GM12878 (cell line): ENCODE results near the gene ZNF280D. TPM values are rescaled to one million over a fixed set of nuclear protein-coding genes. Genes with fewer than 3 reads are reported as not detected.

Experiments used
- ATAC-seq: fragments of 200-7000 bp; cut with Tn5 transposase; 3 replicates; pipeline ENCODE4 v1.9.1; 2020; ENCODE audit warnings: mild to moderate bottlenecking, moderate library complexity
- BruUV-seq: library from RNA; stranded (reverse); fragments of 400-500 nt; replicated peaks from 2 replicates; lab custom pipeline; 2021; lab: Mats Ljungman, UMichigan
- CTCF ChIA-PET: fragments of 300-600 bp; sonication (Branson Sonifier 250); formaldehyde crosslinking; extraction: SDS; loops from one replicate; lab custom pipeline; 2021; ENCODE audit warnings: inconsistent platforms; lab: Yijun Ruan, JAX
- POLR2A ChIA-PET: fragments of 350-600 bp; formaldehyde crosslinking; extraction: SDS; loops from one replicate; lab custom pipeline; 2021; ENCODE audit warnings: inconsistent platforms; lab: Charles Lee
- RAD21 ChIA-PET: fragments of 300-600 bp; sonication (Branson Sonifier 250); formaldehyde crosslinking; loops from one replicate; lab custom pipeline; 2023; ENCODE audit warnings: antibody characterized with exemption; ENCODE audit not compliant: unreplicated experiment; lab: Charles Lee
- SMC1A ChIA-PET: fragments of 300-600 bp; sonication (Branson Sonifier 250); formaldehyde crosslinking; loops from one replicate; lab custom pipeline; 2023; ENCODE audit not compliant: unreplicated experiment, uncharacterized antibody; lab: Charles Lee
- DNase-seq: peaks from one replicate; pipeline ENCODE4 v3.0.0-alpha.2; 2011; ENCODE audit warnings: low read depth, low spot score
- FAIRE-seq: peaks from 3 replicates; lab custom pipeline; 2011; peaks lifted over from hg19 to GRCh38; lab: Jason Lieb, UNC
- H2AFZ ChIP-seq: 2 replicates; pipeline ENCODE4 v1.6.0; 2011; ENCODE audit warnings: low read depth, low read length, control low read depth; ENCODE audit not compliant: control insufficient read depth
- H3K27ac ChIP-seq: 2 replicates; pipeline ENCODE4 v1.5.1; 2011; ENCODE audit warnings: control low read depth; ENCODE audit not compliant: control insufficient read depth, insufficient read depth
- H3K27me3 ChIP-seq, 2 experiments: replicated peaks in 1 of 2; 2 replicates each; pipeline versions ENCODE4 v1.6.0 to v1.6.1; 2011; ENCODE audit warnings: low read length in 1 of 2; ENCODE audit not compliant: control insufficient read depth in 2 of 2, insufficient read depth in 2 of 2
- H3K36me3 ChIP-seq, 2 experiments: 2 replicates each; pipeline ENCODE4 v1.5.1; 2011; ENCODE audit warnings: low read length in 1 of 2; ENCODE audit not compliant: control insufficient read depth in 2 of 2, insufficient read depth in 2 of 2
- H3K4me1 ChIP-seq: 2 replicates; pipeline ENCODE4 v1.6.1; 2011; ENCODE audit warnings: mild to moderate bottlenecking, low read length, moderate library complexity, mixed read lengths; ENCODE audit not compliant: control insufficient read depth, insufficient read depth
- H3K4me2 ChIP-seq: 2 replicates; pipeline ENCODE4 v1.6.0; 2011; ENCODE audit warnings: control low read depth; ENCODE audit not compliant: control insufficient read depth, insufficient read depth
- H3K4me3 ChIP-seq: fragments of 200-600 bp; sonication (generic); 2 replicates; pipeline ENCODE4 v1.5.1; 2016
- H3K79me2 ChIP-seq: 2 replicates; pipeline ENCODE4 v1.6.0; 2011; ENCODE audit warnings: low read length; ENCODE audit not compliant: control insufficient read depth, insufficient read depth
- H3K9ac ChIP-seq: 2 replicates; pipeline ENCODE4 v1.8.0; 2011; ENCODE audit warnings: low read length, control low read depth, mixed read lengths; ENCODE audit not compliant: control insufficient read depth, insufficient read depth
- H3K9me3 ChIP-seq: replicated peaks from 3 replicates; pipeline ENCODE4 v1.5.1; 2011; ENCODE audit warnings: mild to moderate bottlenecking, low read length; ENCODE audit not compliant: control insufficient read depth, insufficient read depth
- H4K20me1 ChIP-seq: 2 replicates; pipeline ENCODE4 v1.6.0; 2011; ENCODE audit not compliant: control insufficient read depth, insufficient read depth
- ATF7 ChIP-seq: fragments of 450-650 bp; IDR thresholded peaks from 2 replicates; pipeline ENCODE4 v1.6.1; 2016; ENCODE audit warnings: low read depth, mild to moderate bottlenecking
- BCL11A ChIP-seq: IDR thresholded peaks from 2 replicates; pipeline ENCODE4 v1.6.1; 2011; ENCODE audit warnings: low read depth, low read length
- CBX5 ChIP-seq: sonication (generic); IDR thresholded peaks from 2 replicates; pipeline ENCODE4 v1.6.1; 2016; ENCODE audit warnings: low read depth, moderate library complexity, mild to moderate bottlenecking, inconsistent platforms
- CHD4 ChIP-seq: fragments of 200-600 bp; sonication (generic); IDR thresholded peaks from 2 replicates; pipeline ENCODE4 v1.6.1; 2016; ENCODE audit warnings: mild to moderate bottlenecking
- HDGF ChIP-seq: fragments of 450-650 bp; IDR thresholded peaks from 2 replicates; pipeline ENCODE4 v1.6.1; 2016; ENCODE audit warnings: antibody characterized with exemption
- IKZF2 ChIP-seq, 2 experiments: fragments of 450-650 bp; IDR thresholded peaks; 2 replicates each; pipeline ENCODE4 v1.6.1; 2017; ENCODE audit warnings: mild to moderate bottlenecking in 2 of 2, moderate library complexity in 2 of 2
- JUNB ChIP-seq: IDR thresholded peaks from 2 replicates; pipeline ENCODE4 v1.6.1; 2016; ENCODE audit warnings: antibody characterized with exemption, mild to moderate bottlenecking
- LARP7 ChIP-seq: fragments of 450-650 bp; IDR thresholded peaks from 2 replicates; pipeline ENCODE4 v1.6.1; 2017; ENCODE audit warnings: mild to moderate bottlenecking
- MTA2 ChIP-seq: fragments of 450-650 bp; IDR thresholded peaks from 2 replicates; pipeline ENCODE4 v1.6.1; 2016; ENCODE audit warnings: low read depth, mild to moderate bottlenecking, moderate library complexity
- MYB ChIP-seq: fragments of 150-350 bp; IDR thresholded peaks from 2 replicates; pipeline ENCODE4 v1.6.1; 2014; ENCODE audit warnings: mild to moderate bottlenecking, low read depth, low read length, borderline replicate concordance
- MYC ChIP-seq: IDR thresholded peaks from 2 replicates; pipeline ENCODE4 v1.6.1; 2011; ENCODE audit warnings: mild to moderate bottlenecking, low read length, moderate library complexity, inconsistent platforms; ENCODE audit not compliant: insufficient read depth, insufficient replicate concordance, insufficient read length, severe bottlenecking
- RUNX3 ChIP-seq: IDR thresholded peaks from 2 replicates; pipeline ENCODE4 v1.6.1; 2012; ENCODE audit warnings: low read length, inconsistent platforms
- ZBTB40 ChIP-seq: fragments of 450-650 bp; IDR thresholded peaks from 2 replicates; pipeline ENCODE4 v1.6.1; 2016; ENCODE audit warnings: mild to moderate bottlenecking, moderate library complexity, borderline replicate concordance
- WGBS: methylation state at CpG from one replicate; pipeline ENCODE4 v1.1.6; 2016; ENCODE audit warnings: low lambda C conversion rate; ENCODE audit not compliant: insufficient replicate concordance, insufficient coverage; ENCODE audit errors: missing lambda C conversion rate; 5-methylcytosine and 5-hydroxymethylcytosine counted together
- in situ Hi-C: fragments of 300-500 bp; cut with MboI; formaldehyde crosslinking; loops from 9 replicates; pipeline ENCODE4 v1.14.3; 2018; ENCODE audit warnings: mixed read lengths
- intact Hi-C: fragments of 100-400 bp; cut with micrococcal nuclease; formaldehyde crosslinking; loops from one replicate; pipeline ENCODE4 v1.14.2; 2022; ENCODE audit not compliant: unreplicated experiment
- polyA plus RNA-seq, 11 experiments: library from polyadenylated mRNA; depleted of rRNA in 4 of 11; unstranded in 6 of 11; stranded (reverse) in 5 of 11; fragments of >200 nt; fragmentation: Nextera tagmentation in 4 of 11; fragmentation: Illumina TruSeq in 1 of 11; extraction: Ambion mirVana in 4 of 11; extraction: Trizol in 1 of 11; gene quantifications; 1 replicate in 1 of 11; 2 replicates in 10 of 11; pipeline versions ENCODE4 v1.2.1 to v1.2.3, GENCODE V29; 2011 to 2016; ENCODE audit warnings: inconsistent platforms in 2 of 11, missing spikeins in 2 of 11, low read depth in 1 of 11
- total RNA-seq, 4 experiments: library from RNA; depleted of rRNA in 3 of 4; stranded (reverse); fragments of >200 nt in 3 of 4; fragmentation: Illumina TruSeq in 1 of 4; extraction: Trizol in 1 of 4; gene quantifications; 2 replicates each; pipeline versions ENCODE4 v1.2.1 to v1.2.3, GENCODE V29; 2013 to 2021

The ZNF280D gene
- total and polyA plus RNA-seq, 10 of the 15 experiments (the other 5 are each of a cell fraction or from before 2014, with no cell fraction given), result 5.6 to 18.6 (median 8.6) TPM

- Histone ChIP-seq H3K79me2 (no peaks in the 10 kb centered on the region), H3K9ac (no peak overlapping the region), H2AFZ (no peak overlapping the region), H3K36me3 (no peaks in the 10 kb centered on the region), H4K20me1 (no peaks in the 10 kb centered on the region), H3K27ac (no peak overlapping the region), H3K4me3 (no peak overlapping the region), H3K4me1 (no peaks in the 10 kb centered on the region; the same call in 1 of the 2 replicates), H3K27me3 (no peaks in the 10 kb centered on the region), H3K4me2 (no peak overlapping the region), H3K9me3 (no peaks in the 10 kb centered on the region)
- DNase-seq, result no peak
- TF ChIP-seq MYB (no peak), HDGF (no peak), CHD4 (no peak), RUNX3 (peak; percentile 11; the same call in 1 of the 2 replicates), ATF7 (no peak), MYC (no peak), LARP7 (no peak)
- RAD21 ChIA-PET, result no interaction called here
- in situ Hi-C loops (no loop called here), intact Hi-C loops (no loop called here)
- no peak for ATAC-seq
- CTCF ChIA-PET, result interaction anchor here (1.1 to 1.3 kb wide), 2 partner anchors 11 to 270 kb away, joined by 3 to 4 read pairs; no protein-coding TSS in a partner anchor
- SMC1A ChIA-PET, result interaction anchor here (1.5 kb wide), 1 partner anchor 9 kb away, joined by 4 read pairs; no protein-coding TSS in a partner anchor
- POLR2A ChIA-PET, result no interaction called here
- no TSS peak for BruUV-seq
- FAIRE-seq, result no peak
Observed at GRCh38 chr15:56765251-56765650, 31.9 kb upstream of the ZNF280D start.

GRCh38 chr15:56763141-56763895 is 30.0 kb upstream of the ZNF280D start:
- Histone ChIP-seq H3K4me3 (no peak overlapping the region), H2AFZ (no peak overlapping the region), H4K20me1 (no peaks in the 10 kb centered on the region), H3K79me2 (no peaks in the 10 kb centered on the region), H3K27me3 (0 out of 4 replicates have a peak, but pooled peaks cover 0 to 1% of the 10 kb centered on the region in 2 experiments), H3K27ac (no peak overlapping the region), H3K9me3 (no peaks in the 10 kb centered on the region), H3K36me3 (no peaks in the 10 kb centered on the region), H3K4me2 (no peak overlapping the region), H3K9ac (no peak overlapping the region), H3K4me1 (no peaks in the 10 kb centered on the region; the same call in 1 of the 2 replicates)
- no peak for ATAC-seq
- FAIRE-seq, result no peak
- ChIA-PET RAD21 (no interaction called here), CTCF (no interaction called here), SMC1A (interaction anchor here (0.7 to 1.4 kb wide), 2 partner anchors 11 to 12 kb away, joined by 3 to 5 read pairs; no protein-coding TSS in a partner anchor), POLR2A (no interaction called here)
- 27% methylated on average over 1 of the region's 1 CpG for WGBS
- no TSS peak for BruUV-seq
- in situ Hi-C loops (no loop called here), intact Hi-C loops (no loop called here)
- DNase-seq, result no peak
- TF ChIP-seq CBX5 (no peak), JUNB (no peak), IKZF2 (IDR thresholded peaks at IDR 0.05) (no peak), MTA2 (no peak), ZBTB40 (no peak), BCL11A (no peak)
